Prostate gland (tissue), 2 donors: Measurements from ENCODE around the gene KIF16B. TPM values are rescaled to one million over a fixed set of nuclear protein-coding genes. Genes with fewer than 3 reads are reported as not detected.

ENCODE experiments used
- DNase-seq: peaks from one replicate; pipeline ENCODE4 v3.0.0-alpha.2; 2019; ENCODE audit warnings: low spot score
- H3K27ac ChIP-seq, 2 donors: fragments of 200-600 bp; sonication (generic); 2 replicates each; pipeline ENCODE4 v1.5.1; 2017 to 2019
- H3K27me3 ChIP-seq: fragments of 200-600 bp; sonication (generic); replicated peaks from 2 replicates; pipeline ENCODE4 v1.5.1; 2019; ENCODE audit not compliant: insufficient read depth
- H3K36me3 ChIP-seq, 2 donors: fragments of 200-600 bp; sonication (generic); 1 replicate in 1 of 2; 2 replicates in 1 of 2; pipeline versions ENCODE4 v1.5.1 to v1.8.1; 2017 to 2019
- H3K4me1 ChIP-seq: fragments of 200-600 bp; sonication (generic); replicated peaks from 2 replicates; pipeline ENCODE4 v1.5.1; 2019
- H3K4me3 ChIP-seq, 2 donors: fragments of 200-600 bp; sonication (generic); 2 replicates each; pipeline ENCODE4 v1.5.1; 2017 to 2019
- H3K9me3 ChIP-seq: fragments of 200-600 bp; sonication (generic); 2 replicates; pipeline ENCODE4 v1.5.1; 2017
- POLR2A ChIP-seq: fragments of 450-650 bp; IDR thresholded peaks from one replicate; pipeline ENCODE4 v1.6.1; 2016; ENCODE audit warnings: antibody characterized with exemption, mild to moderate bottlenecking
- POLR2AphosphoS5 ChIP-seq: sonication (generic); formaldehyde crosslinking; IDR thresholded peaks from one replicate; pipeline ENCODE4 v1.6.1; 2017; ENCODE audit warnings: antibody characterized with exemption
- WGBS: methylation state at CpG from one replicate; pipeline ENCODE4 v1.1.5; 2018; 5-methylcytosine and 5-hydroxymethylcytosine counted together
- intact Hi-C: fragments of 100-400 bp; cut with DNase I; formaldehyde crosslinking; loops from one replicate; pipeline ENCODE4 v1.14.2; 2022
- total RNA-seq, 2 donors: library from RNA; depleted of rRNA; stranded (reverse); fragments of >200 nt; gene quantifications; one replicate each; pipeline ENCODE4 v1.1.0, GENCODE V29; 2016
- TF ChIP-seq, protein P1 (sequence below), 4 experiments: fragments of 200-600 bp in 2 of 4; fragments of 450-650 bp in 2 of 4; sonication (generic) in 2 of 4; IDR thresholded peaks; 1 replicate in 3 of 4; 2 replicates in 1 of 4; pipeline ENCODE4 v1.5.1; 2016 to 2019; ENCODE audit warnings: antibody characterized with exemption in 4 of 4, mild to moderate bottlenecking in 2 of 4, moderate library complexity in 2 of 4

KIF16B gene
- total RNA-seq, 2 donors from 2014 or later: 11.5 to 24.4 TPM

DNA sequence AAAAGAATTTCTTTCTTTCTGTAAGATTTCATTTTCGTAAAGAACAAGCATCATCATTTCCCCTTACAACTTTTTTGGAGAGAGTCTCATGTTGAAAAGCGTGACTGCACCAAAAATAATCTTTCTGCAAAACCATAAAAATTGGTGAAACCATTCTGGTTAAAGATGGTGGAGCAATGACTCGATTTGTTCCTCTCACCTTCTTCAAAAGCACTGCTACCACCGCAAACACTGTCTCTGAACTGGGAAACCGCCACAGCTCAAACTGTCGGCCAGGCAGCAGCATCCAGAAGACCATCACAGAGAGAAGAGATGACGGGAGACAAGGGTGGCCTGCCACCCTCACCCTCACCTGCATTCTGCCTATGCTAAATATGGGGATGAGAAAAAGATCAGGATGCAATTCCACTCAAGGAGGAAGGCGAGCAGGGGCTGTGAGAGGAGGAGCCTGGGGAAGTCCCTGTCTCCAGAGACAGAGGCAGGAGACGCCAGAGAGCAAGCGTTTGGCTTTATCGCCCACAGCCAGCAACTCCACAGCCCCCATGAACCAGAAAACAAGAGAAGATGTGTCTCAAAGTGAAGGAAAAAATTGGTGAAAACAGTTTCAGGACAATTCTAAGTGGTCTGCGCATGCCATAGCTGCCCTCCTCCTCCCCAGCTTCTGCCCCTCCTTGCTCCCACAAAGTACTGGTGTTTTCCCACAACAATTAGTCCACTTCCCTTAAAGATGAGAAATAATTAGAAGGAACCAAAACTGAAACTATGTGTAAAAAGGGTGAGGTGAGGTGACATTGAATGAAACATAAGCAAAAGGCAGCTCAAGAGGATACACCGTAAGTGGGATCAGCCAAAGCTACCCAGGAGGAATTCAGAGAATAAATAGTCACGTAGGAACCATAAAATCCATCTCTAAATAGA lies 255.5 kb downstream of the KIF16B start:
- intact Hi-C loops: no loop called here
- Histone ChIP-seq H3K4me3 (no peak overlapping the region), H3K27me3 (no peaks in the 10 kb centered on the region), H3K4me1 (no peaks in the 10 kb centered on the region), H3K9me3 (no peaks in the 10 kb centered on the region), H3K36me3 (no peaks in the 10 kb centered on the region), H3K27ac (no peak overlapping the region)
- WGBS: 95% methylated on average over 14 of the region's 14 CpGs
- TF ChIP-seq, protein P1, sequence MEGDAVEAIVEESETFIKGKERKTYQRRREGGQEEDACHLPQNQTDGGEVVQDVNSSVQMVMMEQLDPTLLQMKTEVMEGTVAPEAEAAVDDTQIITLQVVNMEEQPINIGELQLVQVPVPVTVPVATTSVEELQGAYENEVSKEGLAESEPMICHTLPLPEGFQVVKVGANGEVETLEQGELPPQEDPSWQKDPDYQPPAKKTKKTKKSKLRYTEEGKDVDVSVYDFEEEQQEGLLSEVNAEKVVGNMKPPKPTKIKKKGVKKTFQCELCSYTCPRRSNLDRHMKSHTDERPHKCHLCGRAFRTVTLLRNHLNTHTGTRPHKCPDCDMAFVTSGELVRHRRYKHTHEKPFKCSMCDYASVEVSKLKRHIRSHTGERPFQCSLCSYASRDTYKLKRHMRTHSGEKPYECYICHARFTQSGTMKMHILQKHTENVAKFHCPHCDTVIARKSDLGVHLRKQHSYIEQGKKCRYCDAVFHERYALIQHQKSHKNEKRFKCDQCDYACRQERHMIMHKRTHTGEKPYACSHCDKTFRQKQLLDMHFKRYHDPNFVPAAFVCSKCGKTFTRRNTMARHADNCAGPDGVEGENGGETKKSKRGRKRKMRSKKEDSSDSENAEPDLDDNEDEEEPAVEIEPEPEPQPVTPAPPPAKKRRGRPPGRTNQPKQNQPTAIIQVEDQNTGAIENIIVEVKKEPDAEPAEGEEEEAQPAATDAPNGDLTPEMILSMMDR (IDR thresholded peaks at IDR 0.05): no peak
- TF ChIP-seq POLR2AphosphoS5 (no peak), POLR2A (no peak)
- no peak for DNase-seq

DNA sequence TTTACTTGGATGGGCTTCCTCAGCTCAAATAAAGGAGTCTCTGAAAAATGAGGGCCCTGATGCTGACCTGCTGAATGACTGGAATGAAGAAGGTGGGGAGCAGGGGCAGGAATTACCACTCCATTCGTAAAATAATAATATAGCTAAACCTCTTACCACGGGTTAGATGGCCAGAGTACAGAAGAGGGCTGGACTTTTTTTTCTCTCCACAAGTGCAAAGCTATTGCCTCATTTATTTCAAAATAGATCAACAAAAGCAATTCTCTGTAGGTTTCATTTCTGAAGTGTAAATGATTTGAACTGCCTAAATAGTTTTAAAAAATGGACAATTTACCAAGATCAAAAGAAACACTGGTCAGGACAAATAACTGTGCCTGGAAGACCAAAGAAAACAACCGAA lies 256.7 kb downstream of the KIF16B start:
- TF ChIP-seq, protein P1 (IDR thresholded peaks at IDR 0.05): no peak
- TF ChIP-seq POLR2AphosphoS5 (no peak), POLR2A (no peak)
- H3K27me3 ChIP-seq: no peaks in the 10 kb centered on the region
- no peak overlapping the region for H3K27ac ChIP-seq
- no peaks in the 10 kb centered on the region for H3K36me3 ChIP-seq
- H3K4me3 ChIP-seq: no peak overlapping the region
- no peaks in the 10 kb centered on the region for H3K4me1 ChIP-seq
- intact Hi-C loops: no loop called here
- WGBS: 86% methylated on average over 3 of the region's 3 CpGs
- H3K9me3 ChIP-seq: no peaks in the 10 kb centered on the region
- no peak for DNase-seq

DNA sequence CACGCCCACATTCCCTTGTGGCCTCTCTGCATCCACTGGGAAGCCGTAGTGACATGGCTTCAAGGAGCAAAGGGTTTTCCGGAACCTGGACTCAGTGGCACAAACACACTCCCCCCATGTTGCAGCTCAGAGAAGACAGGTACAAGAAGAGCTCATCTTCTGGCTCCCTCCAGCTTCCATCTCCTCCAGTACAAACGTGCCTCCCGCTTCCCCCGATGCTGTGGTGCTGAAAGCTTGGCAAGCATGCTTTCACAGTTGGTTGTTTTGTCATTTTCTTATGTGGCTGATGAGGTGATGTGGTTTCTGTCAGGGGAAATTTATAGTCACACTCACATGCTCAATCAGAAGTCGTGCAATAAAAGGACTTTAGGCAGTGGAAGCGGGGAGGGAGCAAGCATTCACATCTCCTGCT lies 258.5 kb downstream of the KIF16B start:
- H3K27ac ChIP-seq: no peak overlapping the region
- no peak for TF ChIP-seq POLR2A
- TF ChIP-seq POLR2AphosphoS5: no peak
- TF ChIP-seq, protein P1 (IDR thresholded peaks at IDR 0.05): no peak
- H3K27me3 ChIP-seq: no peaks in the 10 kb centered on the region
- intact Hi-C loops: no loop called here
- H3K4me3 ChIP-seq: no peak overlapping the region
- no peaks in the 10 kb centered on the region for H3K9me3 ChIP-seq
- no peaks in the 10 kb centered on the region for H3K4me1 ChIP-seq
- DNase-seq: no peak
- 88% methylated on average over 8 of the region's 8 CpGs for WGBS
- H3K36me3 ChIP-seq: no peaks in the 10 kb centered on the region

DNA sequence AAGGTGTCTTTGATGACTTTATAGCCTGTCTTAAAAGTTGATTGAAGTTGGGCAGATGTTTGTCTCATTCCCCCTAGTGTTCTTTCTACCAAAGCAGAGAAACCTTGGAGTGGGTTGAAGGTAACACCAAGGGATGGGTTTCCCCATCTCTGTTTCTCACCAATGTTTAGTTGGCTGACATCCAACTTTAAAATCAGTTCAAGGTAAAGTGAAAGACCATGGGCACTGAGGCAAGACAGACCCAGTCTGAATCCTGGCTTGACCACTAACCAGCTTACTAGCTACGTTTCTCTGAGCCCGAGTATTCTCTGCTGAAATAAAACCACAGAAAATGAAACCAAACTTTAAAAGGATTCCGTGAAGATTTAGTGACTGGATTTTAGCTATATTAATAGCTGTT lies 258.9 kb downstream of the KIF16B start:
- Histone ChIP-seq H3K4me1 (no peaks in the 10 kb centered on the region), H3K36me3 (no peaks in the 10 kb centered on the region), H3K9me3 (no peaks in the 10 kb centered on the region), H3K27me3 (no peaks in the 10 kb centered on the region), H3K27ac (no peak overlapping the region), H3K4me3 (no peak overlapping the region)
- no peak for DNase-seq
- 92% methylated on average over 3 of the region's 3 CpGs for WGBS
- intact Hi-C loops: no loop called here
- TF ChIP-seq, protein P1 (IDR thresholded peaks at IDR 0.05): no peak
- no peak for TF ChIP-seq POLR2AphosphoS5
- no peak for TF ChIP-seq POLR2A

DNA sequence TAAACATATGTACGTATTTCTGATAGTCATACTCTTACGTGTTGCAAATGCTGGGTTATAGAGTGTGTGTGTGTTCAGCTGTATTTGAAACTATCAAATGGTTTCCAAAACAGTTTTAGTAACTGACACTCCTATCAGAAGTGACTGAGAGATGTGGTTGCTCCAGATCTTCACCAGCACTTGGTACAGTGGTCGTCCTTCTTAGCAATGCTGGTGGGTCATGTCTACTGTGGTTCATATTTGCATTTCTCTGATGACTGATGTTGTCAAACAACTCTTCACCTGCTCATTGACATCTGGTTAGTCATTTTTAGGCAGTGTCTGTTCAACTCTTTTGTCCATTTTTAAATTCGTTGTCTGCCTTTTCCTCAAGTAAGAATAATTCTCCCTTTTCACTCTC lies 259.3 kb downstream of the KIF16B start:
- TF ChIP-seq POLR2AphosphoS5 (no peak), POLR2A (no peak)
- TF ChIP-seq, protein P1 (IDR thresholded peaks at IDR 0.05): no peak
- no peak overlapping the region for H3K27ac ChIP-seq
- intact Hi-C loops: no loop called here
- H3K27me3 ChIP-seq: no peaks in the 10 kb centered on the region
- 97% methylated on average over 4 of the region's 4 CpGs for WGBS
- H3K4me1 ChIP-seq: no peaks in the 10 kb centered on the region
- no peaks in the 10 kb centered on the region for H3K9me3 ChIP-seq
- H3K4me3 ChIP-seq: no peak overlapping the region
- DNase-seq: no peak
- H3K36me3 ChIP-seq: no peaks in the 10 kb centered on the region
